T follicular helper cell (primary cell): ENCODE results near the gene NRXN3.

Experiments used
- DNase-seq: peaks from one replicate; pipeline ENCODE4 v3.0.0-alpha.2; 2020; ENCODE audit warnings: low read depth

NRXN3 gene

DNA sequence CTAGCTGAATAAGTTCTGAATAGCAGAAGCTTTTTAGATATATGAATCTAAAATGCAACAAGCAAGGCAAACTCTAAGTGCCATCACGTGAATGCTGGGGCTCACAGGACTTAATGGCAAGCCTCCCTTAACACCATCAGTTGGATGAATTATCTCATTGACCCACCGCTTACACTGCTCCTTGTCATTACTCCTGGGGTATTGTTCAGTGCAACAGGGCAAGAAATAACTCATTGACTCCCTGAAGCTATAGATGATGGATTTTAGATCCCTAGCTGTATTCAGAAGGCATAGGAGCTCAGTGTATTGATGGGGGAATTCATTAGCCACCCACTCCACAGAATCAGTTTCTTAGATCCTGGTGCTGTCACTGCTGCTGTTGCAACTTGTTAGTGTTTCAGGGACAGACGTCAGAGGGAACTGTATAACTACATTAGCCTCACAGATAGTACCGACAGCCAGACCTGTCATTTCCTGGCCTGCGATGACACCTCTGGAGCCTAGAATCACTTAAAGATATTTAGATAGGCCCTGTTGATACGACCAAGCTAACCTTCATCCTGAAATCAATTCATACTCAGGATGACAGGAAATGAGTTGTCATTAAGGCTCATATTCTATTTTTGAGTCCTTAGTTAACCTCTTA is 1305.8 kb downstream of the NRXN3 start:
- no peak for DNase-seq

DNA sequence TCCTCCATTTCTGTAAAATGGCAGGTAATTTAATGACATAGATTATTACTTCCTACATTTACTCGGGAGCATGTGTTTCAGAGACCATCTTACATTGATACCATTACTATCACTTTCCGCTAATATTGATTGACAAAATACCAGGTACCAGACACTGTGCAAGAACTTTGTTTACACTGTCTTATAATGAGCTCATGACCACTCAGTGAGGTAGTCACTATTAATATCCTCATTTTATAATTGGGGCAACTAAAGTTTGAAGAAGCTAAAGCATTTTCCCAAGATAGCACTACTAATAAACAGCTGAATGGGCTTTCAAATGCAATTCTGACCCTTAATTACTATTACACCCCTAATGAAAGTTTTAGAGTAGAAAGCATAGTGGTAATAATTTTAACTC is 1306.4 kb downstream of the NRXN3 start:
- no peak for DNase-seq

DNA sequence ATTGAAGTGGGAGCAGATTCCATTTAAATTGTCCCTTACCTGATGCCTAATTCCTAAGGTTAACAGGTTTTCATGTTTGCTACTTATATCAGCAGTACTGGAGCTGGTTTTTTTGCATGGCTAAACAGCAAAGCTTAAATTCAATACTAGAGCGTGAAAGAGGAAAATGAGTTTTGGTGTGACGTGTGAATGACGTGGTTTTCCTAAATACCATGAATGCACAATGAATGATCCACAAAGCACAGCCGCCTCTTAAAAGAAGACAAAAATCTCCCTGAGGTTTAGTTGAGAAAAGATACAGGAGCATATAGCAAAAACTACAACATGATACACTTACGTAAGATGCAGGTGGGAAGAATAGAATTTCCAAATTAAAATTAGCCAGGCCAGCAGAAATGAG is 1310.0 kb downstream of the NRXN3 start:
- DNase-seq, result no peak

DNA sequence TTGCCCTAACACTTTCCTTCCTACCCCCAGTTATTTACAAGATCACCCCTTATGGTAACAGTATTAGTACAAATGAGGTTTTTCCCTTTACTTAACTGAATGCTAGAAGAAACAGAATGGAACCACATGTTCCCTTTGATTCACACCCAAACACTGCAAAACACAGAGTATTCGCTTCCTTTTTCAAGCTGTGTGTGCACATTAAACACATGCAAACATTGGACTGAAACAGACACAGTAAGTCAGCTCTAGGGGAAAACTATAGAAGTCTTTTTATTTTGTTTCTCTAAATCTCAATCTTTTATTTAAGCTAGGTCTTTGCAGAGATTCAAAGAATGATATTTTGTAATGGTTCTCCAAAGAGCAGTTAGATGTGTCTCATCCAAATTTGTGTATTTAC is 1312.7 kb downstream of the NRXN3 start:
- no peak for DNase-seq

DNA sequence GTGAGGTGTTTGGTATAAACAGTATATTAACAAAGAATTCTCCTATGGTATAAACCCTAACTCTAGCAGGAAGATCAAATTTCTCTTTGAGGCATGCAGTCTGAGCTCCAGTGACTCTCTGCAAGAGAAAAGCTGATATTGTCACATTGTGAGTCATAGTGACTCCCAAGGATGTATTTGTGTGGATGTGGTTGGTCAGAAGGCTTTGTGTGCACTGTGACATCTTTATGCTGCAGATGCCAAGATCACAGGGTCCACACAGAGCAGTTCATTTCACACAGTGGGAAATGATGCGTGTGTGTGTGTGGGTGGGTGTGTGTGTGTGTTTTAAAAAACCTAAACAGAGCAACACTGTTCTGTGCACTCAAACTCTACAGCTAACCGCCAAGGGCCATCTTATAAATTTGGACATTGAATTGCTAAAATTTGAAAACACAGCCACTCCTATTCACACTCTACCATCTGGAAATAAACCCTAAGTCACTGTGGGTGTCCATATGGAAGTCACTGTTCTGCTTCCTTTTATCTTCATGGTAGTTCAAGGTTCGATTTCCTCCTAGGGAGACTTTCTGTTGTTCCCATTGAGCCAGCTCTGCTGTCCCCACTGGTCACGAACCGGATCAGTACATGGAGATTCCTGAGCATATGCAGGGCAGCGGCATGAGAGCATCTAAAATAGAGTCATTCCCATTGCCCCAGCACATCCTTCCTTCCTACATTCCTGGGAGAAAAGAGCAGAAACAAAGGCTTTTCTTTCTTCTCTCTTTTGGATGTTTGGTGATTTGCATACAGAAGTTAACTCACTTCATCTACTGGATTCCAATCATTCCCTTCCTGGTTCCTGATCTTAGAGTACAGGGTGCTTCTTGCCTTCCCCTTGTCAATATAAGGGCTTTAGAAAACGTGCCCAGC is 1313.6 kb downstream of the NRXN3 start:
- no peak for DNase-seq

DNA sequence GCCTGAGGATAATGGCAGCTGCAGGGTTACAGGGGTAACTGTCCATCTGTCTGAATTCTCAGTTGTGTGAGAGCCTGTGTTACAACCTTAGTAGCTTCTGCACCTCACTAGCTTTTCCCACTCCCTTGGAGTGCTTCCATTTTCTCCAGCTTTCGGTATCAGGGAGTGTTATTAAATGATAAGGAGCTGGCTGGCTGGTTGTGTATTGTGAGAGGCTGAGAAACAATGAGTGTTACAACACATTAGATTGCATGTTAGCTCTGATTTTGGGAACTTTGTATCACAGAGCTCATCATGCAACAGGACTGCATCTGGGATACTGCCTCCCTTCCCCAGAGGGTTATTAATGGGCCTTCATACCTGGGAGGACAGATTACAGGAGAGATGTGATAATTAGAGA is 1317.5 kb downstream of the NRXN3 start:
- DNase-seq, result no peak

DNA sequence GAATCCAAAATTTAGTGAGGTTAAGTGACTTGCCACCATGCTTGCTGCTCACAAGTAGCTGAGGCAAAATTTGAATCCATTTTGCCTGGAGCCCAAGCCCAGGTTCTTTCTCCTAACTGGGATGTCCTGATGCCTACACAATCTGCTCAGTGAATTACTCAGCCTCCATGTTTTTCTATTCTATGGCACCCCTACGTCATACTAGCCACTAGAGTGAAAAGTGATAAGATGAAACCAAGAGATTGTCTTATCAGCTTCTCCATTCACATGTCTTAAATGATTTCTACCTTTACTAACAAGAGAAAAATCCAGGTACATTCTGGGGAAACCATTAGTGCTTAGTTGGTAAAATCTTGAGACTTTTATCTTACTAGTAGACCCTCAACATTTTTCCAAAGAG is 1321.0 kb downstream of the NRXN3 start:
- no peak for DNase-seq

DNA sequence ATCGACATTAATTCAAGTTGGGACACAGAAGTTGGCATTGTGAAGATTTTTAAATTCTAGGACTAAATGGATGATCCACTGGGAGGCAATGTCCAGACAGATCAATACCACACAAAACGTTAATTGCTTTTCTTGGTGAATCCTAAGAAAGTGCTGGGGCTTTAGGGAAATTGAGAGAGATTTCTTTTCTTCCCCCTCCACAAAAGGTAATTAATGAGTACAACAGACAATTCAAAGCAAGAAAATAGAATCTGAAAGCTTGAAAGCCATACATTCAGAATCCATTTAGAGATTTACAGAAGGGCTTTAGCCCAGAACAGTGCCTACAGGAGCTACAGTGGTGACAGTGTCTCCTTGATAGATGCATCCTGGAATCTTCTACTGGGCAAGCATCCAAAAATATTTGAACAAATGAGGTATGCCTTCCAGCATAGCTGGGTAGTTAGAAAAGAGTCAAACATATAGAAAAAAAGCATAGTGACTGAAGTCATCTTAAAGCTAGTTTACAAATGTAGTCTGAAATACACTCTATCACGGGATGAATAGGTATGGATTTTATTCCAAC is 1323.0 kb downstream of the NRXN3 start:
- DNase-seq, result no peak

DNA sequence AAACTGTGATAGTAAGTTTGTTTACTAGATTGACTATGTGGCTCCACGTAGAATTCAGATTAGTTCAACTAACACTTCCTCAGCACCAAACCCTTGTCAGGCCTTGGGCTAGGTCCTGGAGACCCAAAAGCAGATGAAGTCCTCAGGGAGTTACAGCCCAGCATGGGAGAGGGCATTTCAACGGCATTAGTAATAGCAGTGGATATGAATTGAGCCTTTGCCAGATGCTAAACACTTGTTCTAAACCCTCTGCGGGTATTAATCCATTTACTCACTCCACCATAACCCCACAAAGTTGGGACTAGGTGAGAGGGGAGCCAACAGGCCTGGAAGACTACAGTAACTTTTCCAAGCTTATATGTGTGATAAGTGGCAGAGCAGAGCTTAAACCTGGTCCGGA is 1326.5 kb downstream of the NRXN3 start:
- DNase-seq, result no peak

DNA sequence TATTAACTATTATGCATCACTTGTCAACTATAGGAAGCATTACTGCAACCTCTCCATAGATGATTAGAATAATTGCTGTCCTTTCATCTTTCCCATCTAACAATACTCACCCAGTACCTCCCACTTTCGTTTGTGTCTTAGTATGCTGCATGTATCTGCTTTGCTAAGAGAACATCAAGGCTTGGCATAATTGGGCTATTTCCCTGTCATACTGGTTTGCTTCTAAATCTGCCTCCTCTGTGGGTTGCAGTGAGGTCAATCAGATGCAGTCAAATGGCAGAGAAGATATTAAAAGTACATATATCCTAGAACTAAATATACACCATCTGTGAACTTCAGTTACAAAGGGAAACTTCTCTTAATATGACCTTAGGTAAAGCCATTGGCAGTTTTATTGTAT is 1330.3 kb downstream of the NRXN3 start:
- no peak for DNase-seq

DNA sequence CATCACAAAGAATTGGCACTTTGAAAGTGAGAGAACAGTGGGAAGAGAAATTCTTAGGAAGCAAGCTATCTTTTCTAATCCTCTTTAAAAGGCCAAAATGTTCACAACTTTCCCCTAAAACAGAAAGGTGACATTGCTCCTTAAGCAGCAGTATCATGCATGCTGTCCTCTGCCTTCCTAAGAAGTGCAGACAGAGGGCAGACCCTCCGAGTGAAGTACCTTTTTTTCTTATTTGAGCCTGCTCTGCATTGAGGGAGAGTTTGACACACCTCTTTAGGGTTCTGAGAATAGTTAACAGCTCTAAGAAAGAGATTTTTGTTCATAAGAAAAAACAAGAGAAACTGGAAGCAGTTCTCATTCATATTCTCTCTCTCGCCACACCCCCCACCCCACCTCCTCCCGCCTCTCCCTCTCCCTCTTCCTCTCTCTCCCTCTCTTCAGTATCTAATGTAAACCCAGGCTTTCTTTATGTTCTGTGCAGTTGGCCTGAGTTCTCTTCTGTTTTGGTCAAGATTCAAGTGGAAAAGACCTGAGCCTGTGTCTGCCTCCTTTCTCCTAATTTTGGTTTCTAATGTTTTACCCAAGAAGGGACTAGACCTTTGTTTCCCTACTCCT is 1332.1 kb downstream of the NRXN3 start:
- DNase-seq, result no peak

DNA sequence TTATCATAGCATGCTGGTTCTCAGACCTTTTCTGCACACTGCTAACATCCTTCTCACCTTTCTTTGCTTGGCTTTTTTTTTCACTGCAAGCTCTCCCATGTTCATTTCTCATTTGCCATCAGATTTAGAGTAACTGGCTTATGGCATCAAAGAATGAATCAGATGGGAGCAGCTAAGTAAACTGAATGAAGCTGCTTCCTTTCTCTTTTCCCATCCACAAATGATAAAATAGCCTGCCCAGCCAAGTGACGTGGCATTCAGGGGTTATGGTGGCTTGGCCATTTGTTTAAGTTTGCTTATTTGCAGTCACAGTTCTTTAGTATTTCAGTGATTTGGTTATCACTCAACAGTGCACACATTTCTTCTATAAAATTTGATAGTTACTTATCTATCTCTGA is 1332.6 kb downstream of the NRXN3 start:
- DNase-seq, result no peak

DNA sequence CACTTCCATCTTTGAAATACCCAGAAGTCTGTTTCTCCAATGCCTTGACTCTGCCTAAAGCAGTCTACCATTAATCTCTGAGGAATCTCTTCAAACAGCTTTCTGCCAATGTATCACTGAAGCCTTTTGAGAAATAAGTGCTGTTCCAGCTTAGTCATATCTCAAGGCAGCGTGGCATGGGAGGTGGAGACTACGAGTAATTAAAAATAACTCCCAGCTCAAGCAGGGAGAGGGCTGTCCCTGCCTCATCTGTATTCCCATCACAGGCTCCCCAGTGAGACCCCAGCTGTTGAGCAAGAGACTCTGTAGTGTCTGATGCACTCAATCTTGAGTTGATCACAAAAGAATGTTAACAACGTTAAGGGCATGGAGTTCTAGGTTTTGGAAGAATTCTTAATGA is 1340.5 kb downstream of the NRXN3 start:
- no peak for DNase-seq

DNA sequence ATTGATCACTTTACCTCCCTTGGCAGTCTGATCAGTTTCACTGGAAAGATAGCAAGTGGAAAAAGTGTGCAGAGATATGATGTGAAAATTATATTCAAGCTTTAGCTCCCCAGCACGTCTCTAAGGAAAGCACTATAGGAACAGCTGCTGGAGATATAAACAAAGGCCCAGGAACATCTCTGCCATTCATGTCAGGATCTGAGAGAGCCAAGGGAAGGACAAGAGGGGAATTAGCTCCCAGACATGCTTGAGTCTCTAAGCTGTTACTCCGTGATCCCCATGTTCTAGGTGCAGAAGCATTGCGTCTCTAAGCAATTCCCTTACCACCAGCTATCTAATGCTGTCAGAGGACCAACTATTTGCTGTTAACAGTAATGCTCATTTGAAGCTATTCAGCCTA is 1341.0 kb downstream of the NRXN3 start:
- no peak for DNase-seq

DNA sequence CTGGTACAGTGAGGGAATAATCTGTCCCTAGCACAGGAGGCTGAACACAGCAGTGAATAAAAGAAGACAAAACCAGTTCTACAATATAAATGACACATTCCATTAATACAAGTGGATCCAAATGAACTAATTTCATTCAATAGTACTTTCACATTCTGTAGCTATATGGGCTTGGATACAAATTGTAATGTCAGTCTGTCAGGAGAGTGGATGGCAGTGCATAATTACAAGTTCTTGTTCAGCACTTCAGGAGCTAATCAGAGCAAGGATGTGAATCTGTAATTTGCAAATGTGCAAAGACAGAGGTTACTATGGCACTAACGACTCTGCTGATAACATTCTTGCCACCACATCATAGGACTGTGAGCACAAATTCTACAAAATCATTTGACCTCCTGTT is 1343.3 kb downstream of the NRXN3 start:
- no peak for DNase-seq

DNA sequence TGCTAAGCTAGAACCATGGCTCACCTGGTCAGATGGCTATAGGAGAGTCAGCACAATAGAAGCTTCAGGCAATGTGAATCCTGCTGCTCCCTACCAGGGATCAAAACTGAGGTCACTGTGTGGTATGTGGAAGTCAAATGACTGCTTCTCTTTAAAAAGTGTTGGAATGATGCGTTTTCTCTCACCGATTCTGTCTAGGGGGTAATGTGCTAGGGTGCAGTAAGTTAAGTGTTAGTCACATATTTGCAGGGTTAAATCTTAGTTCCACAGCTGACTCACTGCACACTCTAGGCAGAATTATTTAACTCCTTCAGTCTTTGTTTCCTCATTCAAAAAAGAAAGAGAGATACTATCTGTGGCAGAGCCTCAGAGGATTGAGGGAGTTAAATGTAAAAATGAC is 1344.5 kb downstream of the NRXN3 start:
- no peak for DNase-seq

DNA sequence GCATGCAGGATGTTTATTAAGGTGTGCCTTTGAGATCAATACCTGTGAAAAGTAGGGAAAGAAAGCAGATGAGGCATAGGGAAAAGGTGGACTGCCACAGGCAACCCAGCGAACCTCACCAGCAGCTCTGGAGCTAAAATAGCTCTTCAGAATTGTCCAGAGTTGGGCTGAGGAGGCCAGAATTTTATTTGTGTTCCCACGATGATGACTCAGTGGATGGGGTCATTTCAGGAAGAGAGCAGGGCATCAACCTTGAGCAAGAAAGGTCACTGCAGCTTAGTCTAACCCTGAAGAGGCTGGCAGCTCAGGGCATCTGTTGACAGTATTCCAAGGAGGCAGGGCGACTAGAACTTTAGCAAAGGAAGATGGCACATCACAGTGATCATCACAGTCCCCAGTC is 1345.0 kb downstream of the NRXN3 start:
- no peak for DNase-seq

DNA sequence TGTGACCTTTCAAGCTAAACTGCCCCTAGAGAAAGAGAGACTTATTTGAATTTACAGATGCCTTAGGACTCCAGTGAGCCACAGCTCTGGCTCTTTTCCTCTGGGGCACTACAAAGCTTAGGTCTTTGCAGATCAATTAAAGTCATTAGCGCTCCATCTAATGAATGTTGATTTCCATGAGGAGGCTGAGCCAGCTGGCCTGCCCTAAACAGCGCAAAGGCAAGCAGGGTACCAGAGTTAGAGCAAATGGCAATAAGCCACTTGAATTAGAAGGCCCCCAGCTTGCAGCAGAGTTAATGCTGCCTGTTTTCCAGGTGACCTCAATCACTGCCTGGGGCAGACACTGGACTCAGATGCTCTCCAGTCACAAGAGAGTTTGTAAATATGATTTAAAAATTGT is 1345.8 kb downstream of the NRXN3 start:
- DNase-seq, result no peak

DNA sequence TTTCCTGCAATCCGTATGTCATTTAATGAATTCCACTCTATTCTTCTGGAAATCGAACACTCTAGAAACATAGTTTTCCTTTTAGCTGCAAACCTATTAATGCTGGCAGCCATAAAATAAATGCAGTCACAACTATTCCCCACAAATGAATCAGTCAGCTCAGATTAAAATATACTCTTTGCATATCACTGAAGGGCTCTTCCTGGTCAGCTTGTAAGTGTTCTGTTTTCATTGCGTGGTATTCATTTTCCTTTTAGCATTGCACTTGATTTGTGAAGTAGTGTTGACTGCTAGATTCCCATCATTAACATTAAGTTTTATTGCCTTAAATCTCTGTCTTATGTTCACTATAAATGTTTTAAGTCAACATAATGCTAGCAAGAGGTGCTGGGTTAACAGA is 1355.2 kb downstream of the NRXN3 start:
- DNase-seq, result no peak

DNA sequence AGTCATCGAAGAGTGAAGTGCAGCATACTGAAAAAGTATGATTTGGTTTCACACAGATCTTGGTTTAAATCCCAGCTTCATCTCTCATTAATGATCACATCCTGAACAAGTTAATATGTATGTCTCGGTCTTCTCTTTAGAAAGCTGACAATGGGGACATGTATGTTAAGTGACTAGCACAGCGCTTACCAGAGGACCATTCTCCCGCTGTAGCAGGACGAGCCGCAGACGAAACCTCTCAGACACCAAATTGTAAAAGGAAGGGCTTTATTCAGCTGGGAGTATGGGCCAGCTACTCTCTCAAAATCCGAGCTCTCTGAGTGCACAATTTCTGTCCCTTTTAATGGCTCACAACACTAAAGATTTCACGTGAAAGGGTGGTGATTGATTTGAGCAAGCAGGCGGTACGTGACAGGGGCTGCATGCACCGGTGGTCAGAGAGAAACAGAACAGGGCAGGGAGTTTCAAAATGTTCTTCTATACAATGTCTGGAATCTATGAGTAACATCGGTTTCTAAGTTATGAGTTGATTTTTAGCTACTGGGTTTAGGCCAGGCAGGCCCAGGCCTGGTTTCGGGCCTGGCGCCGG is 1358.7 kb downstream of the NRXN3 start:
- DNase-seq, result no peak

DNA sequence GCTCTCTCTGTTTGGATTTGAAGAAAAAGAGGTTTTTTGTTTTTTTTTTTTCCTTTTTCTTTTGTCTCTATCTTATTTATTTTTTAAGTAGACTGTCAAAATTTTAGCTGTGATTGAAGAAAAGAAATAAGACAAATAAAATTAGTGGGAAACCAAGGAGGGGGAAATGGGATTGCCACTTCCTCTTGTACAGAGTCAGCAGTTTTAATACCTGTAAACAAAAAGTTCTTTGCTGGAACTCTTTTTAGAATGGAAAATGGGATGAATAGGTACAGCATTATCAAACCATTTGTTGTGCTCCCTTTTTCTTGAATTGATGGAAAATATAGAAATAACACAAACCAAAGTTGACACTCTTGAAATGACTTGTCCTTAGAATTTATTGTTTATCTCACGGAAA is 1360.4 kb downstream of the NRXN3 start:
- DNase-seq, result no peak

DNA sequence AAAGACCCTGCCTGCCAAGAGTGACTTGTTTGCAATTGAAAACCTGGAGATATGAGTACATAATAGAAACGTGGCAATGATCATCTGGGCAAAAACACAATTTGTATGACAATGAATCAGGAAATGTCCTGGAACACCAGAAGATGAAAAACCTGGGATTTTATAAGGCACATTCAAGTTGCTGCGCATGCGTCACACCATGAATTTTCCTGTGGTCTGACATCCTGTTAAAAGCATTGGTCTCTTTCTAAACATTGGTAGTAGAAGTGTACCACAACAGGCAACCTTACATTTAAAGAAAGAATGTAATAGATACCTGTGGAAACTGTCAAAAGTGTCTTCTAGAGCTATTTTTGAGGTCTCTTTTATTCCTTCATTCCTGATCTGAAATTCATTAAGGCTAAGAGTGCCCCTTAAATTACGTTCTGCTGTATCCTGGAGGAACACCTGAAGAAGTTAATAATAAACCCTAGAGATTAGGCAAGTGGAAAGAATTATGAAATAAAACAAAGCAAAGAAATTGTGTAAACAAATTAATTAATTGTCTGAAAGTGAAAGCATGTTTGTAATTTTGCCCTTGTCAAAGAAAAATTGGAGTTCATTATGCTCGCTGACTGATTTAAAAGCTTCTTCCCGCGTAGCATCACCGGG is 1364.7 kb downstream of the NRXN3 start:
- DNase-seq, result no peak
